ENCODE data around the gene MIOX.

The MIOX gene

GRCh38 chr22:50465066-50465930 is 21.4 kb upstream of the MIOX start:
- H3K4me1 ChIP-seq (ENCODE audit: control insufficient read depth, insufficient read depth, low read length, poor library complexity, severe bottlenecking): peaks cover 19% of the 10 kb centered on the region

GRCh38 chr22:50467341-50467740 is 19.3 kb upstream of the MIOX start:
- H3K36me3 ChIP-seq (ENCODE audit: control insufficient read depth, insufficient read depth, low read length): peaks cover 59% of the 10 kb centered on the region
- no peaks in the 10 kb centered on the region for H3K27me3 ChIP-seq (replicated peaks; ENCODE audit: control insufficient read depth, insufficient read depth, low read length, poor library complexity, severe bottlenecking)
- peaks cover 40% of the 10 kb centered on the region for H3K4me1 ChIP-seq (ENCODE audit: control insufficient read depth, insufficient read depth, low read length, poor library complexity, severe bottlenecking)
- H3K4me3 ChIP-seq (ENCODE audit: insufficient read depth, low read depth, low read length, poor library complexity, severe bottlenecking): no peak overlapping the region
- no peak for DNase-seq
- H3K27ac ChIP-seq (ENCODE audit: insufficient read depth, low read length, poor library complexity, severe bottlenecking): no peak overlapping the region
- no peaks in the 10 kb centered on the region for H3K9me3 ChIP-seq (ENCODE audit: control insufficient read depth, low read length)

More at GRCh38 chr22:50465066-50465930, 21.4 kb upstream of the MIOX start:
- Histone ChIP-seq H3K9me3 (ENCODE audit: control insufficient read depth, low read length) (no peaks in the 10 kb centered on the region), H3K27ac (ENCODE audit: insufficient read depth, low read length, poor library complexity, severe bottlenecking) (no peak overlapping the region), H3K4me3 (ENCODE audit: insufficient read depth, low read depth, low read length, poor library complexity, severe bottlenecking) (no peak overlapping the region), H3K36me3 (ENCODE audit: control insufficient read depth, insufficient read depth, low read length) (peaks cover 79% of the 10 kb centered on the region), H3K27me3 (replicated peaks; ENCODE audit: control insufficient read depth, insufficient read depth, low read length, poor library complexity, severe bottlenecking) (no peaks in the 10 kb centered on the region)
- no peak for DNase-seq

GRCh38 chr22:50467773-50468440 is 18.8 kb upstream of the MIOX start:
- no peak for DNase-seq
- H3K27ac ChIP-seq (ENCODE audit: insufficient read depth, low read length, poor library complexity, severe bottlenecking): peak overlapping the region; percentile 76
- H3K27me3 ChIP-seq (replicated peaks; ENCODE audit: control insufficient read depth, insufficient read depth, low read length, poor library complexity, severe bottlenecking): no peaks in the 10 kb centered on the region
- H3K4me1 ChIP-seq (ENCODE audit: control insufficient read depth, insufficient read depth, low read length, poor library complexity, severe bottlenecking): peaks cover 45% of the 10 kb centered on the region
- no peaks in the 10 kb centered on the region for H3K9me3 ChIP-seq (ENCODE audit: control insufficient read depth, low read length)
- H3K4me3 ChIP-seq (ENCODE audit: insufficient read depth, low read depth, low read length, poor library complexity, severe bottlenecking): no peak overlapping the region
- H3K36me3 ChIP-seq (ENCODE audit: control insufficient read depth, insufficient read depth, low read length): peaks cover 53% of the 10 kb centered on the region

GRCh38 chr22:50468626-50469025 is 18.0 kb upstream of the MIOX start:
- peak overlapping the region; percentile 76 for H3K27ac ChIP-seq (ENCODE audit: insufficient read depth, low read length, poor library complexity, severe bottlenecking)
- H3K4me3 ChIP-seq (ENCODE audit: insufficient read depth, low read depth, low read length, poor library complexity, severe bottlenecking): no peak overlapping the region

GRCh38 chr22:50469377-50470305 is 17.0 kb upstream of the MIOX start:
- H3K36me3 ChIP-seq (ENCODE audit: control insufficient read depth, insufficient read depth, low read length): peaks cover 36% of the 10 kb centered on the region
- peaks cover 57% of the 10 kb centered on the region for H3K4me1 ChIP-seq (ENCODE audit: control insufficient read depth, insufficient read depth, low read length, poor library complexity, severe bottlenecking)
- peak overlapping the region; percentile 37 for H3K4me3 ChIP-seq (ENCODE audit: insufficient read depth, low read depth, low read length, poor library complexity, severe bottlenecking)
- peak overlapping the region; percentile 76 for H3K27ac ChIP-seq (ENCODE audit: insufficient read depth, low read length, poor library complexity, severe bottlenecking)
- DNase-seq: peak; percentile 94 to 98 (median 97)
- H3K9me3 ChIP-seq (ENCODE audit: control insufficient read depth, low read length): no peaks in the 10 kb centered on the region
- H3K27me3 ChIP-seq (replicated peaks; ENCODE audit: control insufficient read depth, insufficient read depth, low read length, poor library complexity, severe bottlenecking): no peaks in the 10 kb centered on the region

More at GRCh38 chr22:50468626-50469025, 18.0 kb upstream of the MIOX start:
- H3K9me3 ChIP-seq (ENCODE audit: control insufficient read depth, low read length): no peaks in the 10 kb centered on the region
- peaks cover 46% of the 10 kb centered on the region for H3K36me3 ChIP-seq (ENCODE audit: control insufficient read depth, insufficient read depth, low read length)
- H3K27me3 ChIP-seq (replicated peaks; ENCODE audit: control insufficient read depth, insufficient read depth, low read length, poor library complexity, severe bottlenecking): no peaks in the 10 kb centered on the region
- no peak for DNase-seq
- H3K4me1 ChIP-seq (ENCODE audit: control insufficient read depth, insufficient read depth, low read length, poor library complexity, severe bottlenecking): peaks cover 52% of the 10 kb centered on the region

GRCh38 chr22:50470491-50470890 is 16.2 kb upstream of the MIOX start:
- Histone ChIP-seq H3K27me3 (replicated peaks; ENCODE audit: control insufficient read depth, insufficient read depth, low read length, poor library complexity, severe bottlenecking) (no peaks in the 10 kb centered on the region), H3K4me3 (ENCODE audit: insufficient read depth, low read depth, low read length, poor library complexity, severe bottlenecking) (peak overlapping the region; percentile 37), H3K27ac (ENCODE audit: insufficient read depth, low read length, poor library complexity, severe bottlenecking) (peak overlapping the region; percentile 76), H3K36me3 (ENCODE audit: control insufficient read depth, insufficient read depth, low read length) (peaks cover 27% of the 10 kb centered on the region), H3K4me1 (ENCODE audit: control insufficient read depth, insufficient read depth, low read length, poor library complexity, severe bottlenecking) (peaks cover 60% of the 10 kb centered on the region), H3K9me3 (ENCODE audit: control insufficient read depth, low read length) (no peaks in the 10 kb centered on the region)
- no peak for DNase-seq

- H3K4me1 ChIP-seq (ENCODE audit: control insufficient read depth, insufficient read depth, low read length, poor library complexity, severe bottlenecking): peaks cover 60% of the 10 kb centered on the region
- peak overlapping the region; percentile 37 for H3K4me3 ChIP-seq (ENCODE audit: insufficient read depth, low read depth, low read length, poor library complexity, severe bottlenecking)
- peak overlapping the region; percentile 76 for H3K27ac ChIP-seq (ENCODE audit: insufficient read depth, low read length, poor library complexity, severe bottlenecking)
- H3K27me3 ChIP-seq (replicated peaks; ENCODE audit: control insufficient read depth, insufficient read depth, low read length, poor library complexity, severe bottlenecking): no peaks in the 10 kb centered on the region
- H3K9me3 ChIP-seq (ENCODE audit: control insufficient read depth, low read length): no peaks in the 10 kb centered on the region
- DNase-seq: no peak
- peaks cover 19% of the 10 kb centered on the region for H3K36me3 ChIP-seq (ENCODE audit: control insufficient read depth, insufficient read depth, low read length)
Measured at GRCh38 chr22:50471197-50471847, 15.3 kb upstream of the MIOX start.

- H3K36me3 ChIP-seq (ENCODE audit: control insufficient read depth, insufficient read depth, low read length): peaks cover 12% of the 10 kb centered on the region
- no peaks in the 10 kb centered on the region for H3K27me3 ChIP-seq (replicated peaks; ENCODE audit: control insufficient read depth, insufficient read depth, low read length, poor library complexity, severe bottlenecking)
- H3K4me1 ChIP-seq (ENCODE audit: control insufficient read depth, insufficient read depth, low read length, poor library complexity, severe bottlenecking): peaks cover 60% of the 10 kb centered on the region
- peak overlapping the region; percentile 5 for H3K4me3 ChIP-seq (ENCODE audit: insufficient read depth, low read depth, low read length, poor library complexity, severe bottlenecking)
- DNase-seq: no peak
- peak overlapping the region; percentile 76 for H3K27ac ChIP-seq (ENCODE audit: insufficient read depth, low read length, poor library complexity, severe bottlenecking)
- H3K9me3 ChIP-seq (ENCODE audit: control insufficient read depth, low read length): no peaks in the 10 kb centered on the region
Measured at GRCh38 chr22:50471962-50472361, 14.7 kb upstream of the MIOX start.

GRCh38 chr22:50473088-50473487 is 13.6 kb upstream of the MIOX start:
- no peaks in the 10 kb centered on the region for H3K9me3 ChIP-seq (ENCODE audit: control insufficient read depth, low read length)
- peak; percentile 26 to 38 (median 35) for DNase-seq
- H3K36me3 ChIP-seq (ENCODE audit: control insufficient read depth, insufficient read depth, low read length): peaks cover 3% of the 10 kb centered on the region
- H3K4me3 ChIP-seq (ENCODE audit: insufficient read depth, low read depth, low read length, poor library complexity, severe bottlenecking): peak overlapping the region; percentile 83
- H3K4me1 ChIP-seq (ENCODE audit: control insufficient read depth, insufficient read depth, low read length, poor library complexity, severe bottlenecking): peaks cover 60% of the 10 kb centered on the region
- no peaks in the 10 kb centered on the region for H3K27me3 ChIP-seq (replicated peaks; ENCODE audit: control insufficient read depth, insufficient read depth, low read length, poor library complexity, severe bottlenecking)
- H3K27ac ChIP-seq (ENCODE audit: insufficient read depth, low read length, poor library complexity, severe bottlenecking): peak overlapping the region; percentile 76

Data from effector memory CD4-positive, alpha-beta T cell (primary cell).